Effector memory CD8-positive, alpha-beta T cell (primary cell): ENCODE data around the gene ZNF438.
"Not testable (repeated sequence)": the region's sequence is repeated elsewhere in the genome, so short reads cannot be mapped to it uniquely, and the experiment has no call there.

Experiments
- ATAC-seq: fragments of 150-1000 bp; cut with Tn5 transposase; replicated peaks from 2 replicates; pipeline ENCODE4 v1.10.0; 2021; ENCODE audit warnings: mild to moderate bottlenecking, moderate library complexity
- DNase-seq, 3 experiments: peaks; one replicate each; pipeline ENCODE4 v3.0.0; 2021
- H3K27ac Mint-ChIP-seq, 2 donors: one replicate each; pipeline ENCODE4 v1.8.0; 2022; ENCODE audit warnings: mild to moderate bottlenecking in 2 of 2, mixed read lengths in 2 of 2, moderate library complexity in 2 of 2
- H3K27me3 Mint-ChIP-seq, 2 donors: one replicate each; pipeline ENCODE4 v1.8.0; 2022; ENCODE audit warnings: mixed read lengths in 2 of 2
- H3K36me3 Mint-ChIP-seq: one replicate; pipeline ENCODE4 v1.8.0; 2022; ENCODE audit warnings: mild to moderate bottlenecking, moderate library complexity, mixed read lengths; ENCODE audit not compliant: insufficient read depth
- H3K4me1 Mint-ChIP-seq, 2 donors: one replicate each; pipeline ENCODE4 v1.8.0; 2022; ENCODE audit warnings: low read depth in 2 of 2, mixed read lengths in 2 of 2
- H3K4me3 Mint-ChIP-seq, 2 donors: one replicate each; pipeline ENCODE4 v1.8.0; 2022; ENCODE audit warnings: mild to moderate bottlenecking in 2 of 2, mixed read lengths in 2 of 2, moderate library complexity in 2 of 2
- H3K9me3 Mint-ChIP-seq, 2 donors: one replicate each; pipeline ENCODE4 v1.8.0; 2022; ENCODE audit warnings: mixed read lengths in 2 of 2

ZNF438 gene

GRCh38 chr10:31063841-31064240 lies 32.2 kb upstream of the ZNF438 start:
- Mint-ChIP-seq H3K4me3 (no peak overlapping the region), H3K9me3 (no peaks in the 10 kb centered on the region), H3K27me3 (peaks cover 46 to 87% of the 10 kb centered on the region in 2 donors), H3K36me3 (peaks cover 3% of the 10 kb centered on the region), H3K27ac (no peak overlapping the region), H3K4me1 (no peaks in the 10 kb centered on the region)
- no peak for ATAC-seq
- no peak for DNase-seq

GRCh38 chr10:31062856-31063255 lies 31.2 kb upstream of the ZNF438 start:
- peaks cover 45 to 77% of the 10 kb centered on the region in 2 donors for H3K27me3 Mint-ChIP-seq
- no peaks in the 10 kb centered on the region for H3K9me3 Mint-ChIP-seq
- H3K36me3 Mint-ChIP-seq, result peaks cover 3% of the 10 kb centered on the region
- H3K4me1 Mint-ChIP-seq, result no peaks in the 10 kb centered on the region
- DNase-seq (no peak), ATAC-seq (no peak)
- H3K27ac Mint-ChIP-seq, result no peak overlapping the region
- no peak overlapping the region for H3K4me3 Mint-ChIP-seq

- ATAC-seq, result no peak
- DNase-seq, result no peak
- no peak overlapping the region for H3K4me3 Mint-ChIP-seq
- no peak overlapping the region for H3K27ac Mint-ChIP-seq
- peaks cover 3% of the 10 kb centered on the region for H3K36me3 Mint-ChIP-seq
- H3K27me3 Mint-ChIP-seq, result peaks cover 42 to 70% of the 10 kb centered on the region in 2 donors
- no peaks in the 10 kb centered on the region for H3K4me1 Mint-ChIP-seq
- H3K9me3 Mint-ChIP-seq, result no peaks in the 10 kb centered on the region
Measured at GRCh38 chr10:31061941-31062340, 30.3 kb upstream of the ZNF438 start.

GRCh38 chr10:31058795-31059703 lies 27.4 kb upstream of the ZNF438 start:
- H3K27me3 Mint-ChIP-seq, result peaks cover 27 to 43% of the 10 kb centered on the region in 2 donors
- no peak for ATAC-seq
- H3K4me3 Mint-ChIP-seq, result no peak overlapping the region
- H3K27ac Mint-ChIP-seq, result no peak overlapping the region
- peaks cover 3% of the 10 kb centered on the region for H3K36me3 Mint-ChIP-seq
- H3K9me3 Mint-ChIP-seq, result no peaks in the 10 kb centered on the region
- DNase-seq, result no peak
- peaks cover 0 to 2% of the 10 kb centered on the region in 2 donors for H3K4me1 Mint-ChIP-seq

GRCh38 chr10:31056678-31057077 lies 25.0 kb upstream of the ZNF438 start:
- H3K9me3 Mint-ChIP-seq, H3K36me3 Mint-ChIP-seq, ATAC-seq, DNase-seq, H3K27ac Mint-ChIP-seq, H3K4me1 Mint-ChIP-seq: not testable (repeated sequence)
- H3K4me3 Mint-ChIP-seq, result peak overlapping the region in 1 of 2 donors; percentile 55
- peaks cover 13 to 22% of the 10 kb centered on the region in 2 donors for H3K27me3 Mint-ChIP-seq

- Mint-ChIP-seq H3K27me3 (peaks cover 12 to 13% of the 10 kb centered on the region in 2 donors), H3K36me3 (peaks cover 7% of the 10 kb centered on the region), H3K9me3 (no peaks in the 10 kb centered on the region), H3K4me1 (peaks cover 0 to 2% of the 10 kb centered on the region in 2 donors), H3K27ac (no peak overlapping the region), H3K4me3 (no peak overlapping the region)
- ATAC-seq (no peak), DNase-seq (no peak)
Measured at GRCh38 chr10:31055573-31056251, 24.0 kb upstream of the ZNF438 start.

- ATAC-seq (no peak), DNase-seq (no peak)
- Mint-ChIP-seq H3K27ac (no peak overlapping the region), H3K4me3 (no peak overlapping the region), H3K36me3 (peaks cover 4% of the 10 kb centered on the region), H3K4me1 (peaks cover 0 to under 1% of the 10 kb centered on the region in 2 donors), H3K27me3 (peaks cover 10 to 15% of the 10 kb centered on the region in 2 donors), H3K9me3 (no peaks in the 10 kb centered on the region)
Measured at GRCh38 chr10:31051703-31052102, 20.0 kb upstream of the ZNF438 start.

GRCh38 chr10:31042670-31043069 lies 11.0 kb upstream of the ZNF438 start:
- Mint-ChIP-seq H3K27me3 (peaks cover 7 to 20% of the 10 kb centered on the region in 2 donors), H3K36me3 (no peaks in the 10 kb centered on the region), H3K4me3 (no peak overlapping the region), H3K27ac (no peak overlapping the region), H3K9me3 (no peaks in the 10 kb centered on the region), H3K4me1 (no peaks in the 10 kb centered on the region)
- ATAC-seq, result no peak
- DNase-seq, result no peak

GRCh38 chr10:31041011-31041410 lies 9.3 kb upstream of the ZNF438 start:
- H3K4me1 Mint-ChIP-seq, result no peaks in the 10 kb centered on the region
- H3K27ac Mint-ChIP-seq, result no peak overlapping the region
- no peak for ATAC-seq
- peaks cover 0 to 10% of the 10 kb centered on the region in 2 donors for H3K27me3 Mint-ChIP-seq
- DNase-seq, result no peak
- H3K9me3 Mint-ChIP-seq, result no peaks in the 10 kb centered on the region
- H3K4me3 Mint-ChIP-seq, result no peak overlapping the region
- no peaks in the 10 kb centered on the region for H3K36me3 Mint-ChIP-seq

GRCh38 chr10:31039006-31039405 lies 7.3 kb upstream of the ZNF438 start:
- H3K4me1 Mint-ChIP-seq, H3K27me3 Mint-ChIP-seq, H3K4me3 Mint-ChIP-seq, H3K9me3 Mint-ChIP-seq, DNase-seq, ATAC-seq, H3K36me3 Mint-ChIP-seq: not testable (repeated sequence)
- H3K27ac Mint-ChIP-seq, result peak overlapping the region in 1 of 2 donors; percentile 32

- Mint-ChIP-seq H3K27me3 (no peaks in the 10 kb centered on the region), H3K9me3 (no peaks in the 10 kb centered on the region), H3K4me1 (no peaks in the 10 kb centered on the region), H3K4me3 (no peak overlapping the region), H3K36me3 (peaks cover under 1% of the 10 kb centered on the region), H3K27ac (no peak overlapping the region)
- DNase-seq (no peak), ATAC-seq (no peak)
Measured at GRCh38 chr10:31037749-31038148, 6.1 kb upstream of the ZNF438 start.

GRCh38 chr10:31036209-31036608 lies 4.5 kb upstream of the ZNF438 start:
- DNase-seq (no peak), ATAC-seq (no peak)
- H3K27ac Mint-ChIP-seq, result no peak overlapping the region
- no peak overlapping the region for H3K4me3 Mint-ChIP-seq
- no peaks in the 10 kb centered on the region for H3K27me3 Mint-ChIP-seq
- H3K4me1 Mint-ChIP-seq, result peaks cover 5 to 6% of the 10 kb centered on the region in 2 donors
- peaks cover 14% of the 10 kb centered on the region for H3K36me3 Mint-ChIP-seq
- H3K9me3 Mint-ChIP-seq, result no peaks in the 10 kb centered on the region

- no peaks in the 10 kb centered on the region for H3K27me3 Mint-ChIP-seq
Measured at GRCh38 chr10:31035266-31035798, 3.7 kb upstream of the ZNF438 start.

More at GRCh38 chr10:31035266-31035798, 3.7 kb upstream of the ZNF438 start:
- Mint-ChIP-seq H3K4me1 (peaks cover 5 to 6% of the 10 kb centered on the region in 2 donors), H3K9me3 (no peaks in the 10 kb centered on the region), H3K4me3 (no peak overlapping the region), H3K27ac (no peak overlapping the region), H3K36me3 (peaks cover 14% of the 10 kb centered on the region)
- DNase-seq (no peak), ATAC-seq (no peak)
